ENCODE data around the gene C11orf42.
"Not testable (repeated sequence)": the region's sequence is repeated elsewhere in the genome, so short reads cannot be mapped to it uniquely, and the experiment has no call there.

Gene C11orf42

DNA sequence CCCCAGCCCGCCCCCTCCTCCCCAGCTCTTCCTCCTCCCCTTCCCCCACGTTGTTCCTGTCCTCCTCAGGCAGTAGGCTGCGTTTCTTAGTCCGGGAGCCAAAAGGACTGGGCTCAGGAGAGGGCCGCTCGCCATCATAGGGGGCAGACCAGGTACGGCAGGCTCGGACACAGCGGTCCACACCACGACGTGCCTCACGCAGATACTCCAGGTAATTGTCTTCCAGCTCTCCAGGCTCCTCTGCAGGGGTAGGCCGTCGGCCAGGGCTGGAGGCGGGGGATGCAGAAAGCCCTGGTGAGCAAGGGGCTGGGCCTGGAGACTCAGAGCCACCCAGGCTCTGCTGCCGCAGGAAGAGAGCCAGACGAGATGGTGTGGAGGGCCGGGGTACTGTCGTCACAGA, 12.4 kb downstream of the C11orf42 start:
- no peak for DNase-seq (ENCODE audit: insufficient read length, low spot score)
- no peak for FAIRE-seq

DNA sequence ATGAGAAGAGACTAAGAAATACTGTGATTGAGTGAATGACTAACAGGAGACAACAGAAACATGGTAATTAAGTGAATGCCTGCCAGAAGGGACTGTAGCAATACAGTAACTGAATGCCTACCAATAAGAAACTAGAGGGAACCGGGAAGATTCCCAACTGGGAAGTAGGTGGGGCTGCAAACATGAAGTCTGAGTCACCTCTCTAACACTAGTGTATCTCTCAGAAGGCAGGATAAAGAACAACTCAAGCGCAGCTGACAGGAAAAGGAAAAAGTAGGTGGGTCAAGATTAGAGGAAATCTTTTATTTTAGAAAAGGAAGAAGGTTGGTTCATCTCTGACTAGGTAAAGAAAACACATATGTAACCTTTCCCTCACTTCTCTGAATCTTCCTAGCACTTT, 14.0 kb downstream of the C11orf42 start:
- DNase-seq (ENCODE audit: insufficient read length, low spot score) (peak; percentile 7), FAIRE-seq (no peak)

- FAIRE-seq (no peak), DNase-seq (ENCODE audit: insufficient read length, low spot score) (no peak)
Measured at GRCh38 chr11:6223854-6224253, 18.5 kb downstream of the C11orf42 start.

DNA sequence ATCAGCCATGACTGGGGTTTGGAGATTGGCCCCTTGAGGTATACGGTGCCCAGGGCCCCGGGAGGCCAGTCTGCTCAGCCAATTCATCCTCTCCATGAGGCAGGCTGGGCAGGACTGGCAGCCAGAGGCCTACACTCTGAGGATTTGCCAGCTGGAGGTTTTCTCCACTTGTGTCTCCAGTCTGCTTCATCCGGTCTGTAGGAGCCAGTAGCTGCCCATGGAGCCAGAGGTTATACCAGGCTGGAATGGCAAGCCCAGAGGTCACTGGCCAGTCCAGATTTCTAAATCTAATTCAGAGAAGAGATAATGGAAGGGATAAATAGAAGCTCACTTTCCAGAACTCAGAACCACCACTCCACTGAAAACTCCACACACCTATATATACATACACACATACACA, 19.1 kb downstream of the C11orf42 start:
- no peak for FAIRE-seq
- DNase-seq (ENCODE audit: insufficient read length, low spot score), result no peak

GRCh38 chr11:6225024-6225423, 19.7 kb downstream of the C11orf42 start:
- FAIRE-seq (no peak), DNase-seq (ENCODE audit: insufficient read length, low spot score) (no peak)

DNA sequence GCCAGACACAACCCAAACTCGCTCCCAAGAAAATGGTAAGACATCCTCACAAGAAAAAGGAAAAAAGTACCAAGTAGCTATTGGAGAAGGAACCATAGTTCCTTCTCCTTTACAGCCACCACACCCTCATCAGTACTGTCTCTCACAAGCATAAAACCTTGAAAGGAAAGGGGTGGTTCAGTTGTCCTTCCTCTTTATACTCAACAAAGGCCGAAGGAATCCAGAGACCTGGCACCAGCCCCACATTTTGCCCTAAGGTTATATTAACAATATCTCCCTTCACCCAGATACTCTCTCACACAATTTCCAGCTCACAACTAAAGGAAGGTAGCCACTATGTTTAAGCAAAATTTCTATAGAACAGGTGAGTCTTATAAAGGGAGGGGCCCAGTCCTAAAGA, 20.5 kb downstream of the C11orf42 start:
- no peak for DNase-seq (ENCODE audit: insufficient read length, low spot score)
- FAIRE-seq, result no peak

- no peak for FAIRE-seq
- DNase-seq (ENCODE audit: insufficient read length, low spot score), result no peak
Measured at GRCh38 chr11:6228520-6228919, 23.2 kb downstream of the C11orf42 start.

DNA sequence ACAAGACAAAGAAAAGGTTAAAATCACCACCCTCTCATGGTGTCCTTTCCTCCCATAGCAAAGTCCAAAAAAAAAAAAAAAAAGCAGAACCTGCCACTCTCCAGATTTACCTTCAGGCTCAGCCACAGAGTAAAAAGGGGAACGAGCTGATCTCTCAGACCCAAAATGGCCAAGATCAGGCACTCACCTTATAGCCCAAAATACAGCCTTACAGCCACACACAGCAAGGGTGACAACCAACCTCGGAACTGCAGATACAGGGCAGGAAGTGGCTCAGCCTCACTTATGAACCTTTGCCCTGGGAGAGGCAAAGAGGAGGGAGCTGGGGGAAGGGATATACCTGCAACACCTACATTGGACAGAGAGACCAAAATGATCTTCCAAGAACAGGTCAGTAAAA, 24.6 kb downstream of the C11orf42 start:
- DNase-seq (ENCODE audit: insufficient read length, low spot score), result no peak

GRCh38 chr11:6232899-6233298, 27.5 kb downstream of the C11orf42 start:
- FAIRE-seq (no peak), DNase-seq (ENCODE audit: insufficient read length, low spot score) (no peak)

More for the DNA sequence above, 24.6 kb downstream of the C11orf42 start:
- no peak for FAIRE-seq

DNA sequence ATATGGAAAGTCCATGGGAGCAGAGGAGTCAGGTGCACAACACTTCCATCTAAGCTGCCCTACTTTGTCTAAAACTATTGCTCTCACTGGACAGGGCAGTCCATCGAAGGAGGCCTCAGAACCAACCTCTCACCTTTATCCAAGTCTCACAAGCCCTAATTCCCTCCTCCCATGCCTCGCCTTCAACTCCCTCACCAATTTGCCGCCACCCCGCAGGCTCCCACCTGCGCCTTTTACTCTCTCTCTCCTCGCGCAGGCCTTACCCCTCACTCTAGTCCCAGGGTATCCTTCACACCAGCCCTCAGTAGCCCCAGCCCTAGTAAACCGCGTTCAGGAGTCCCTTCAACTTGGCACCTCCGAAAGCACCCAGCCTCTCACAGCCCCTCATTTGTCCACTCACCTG, 28.6 kb downstream of the C11orf42 start:
- FAIRE-seq, result no peak
- no peak for DNase-seq (ENCODE audit: insufficient read length, low spot score)

DNA sequence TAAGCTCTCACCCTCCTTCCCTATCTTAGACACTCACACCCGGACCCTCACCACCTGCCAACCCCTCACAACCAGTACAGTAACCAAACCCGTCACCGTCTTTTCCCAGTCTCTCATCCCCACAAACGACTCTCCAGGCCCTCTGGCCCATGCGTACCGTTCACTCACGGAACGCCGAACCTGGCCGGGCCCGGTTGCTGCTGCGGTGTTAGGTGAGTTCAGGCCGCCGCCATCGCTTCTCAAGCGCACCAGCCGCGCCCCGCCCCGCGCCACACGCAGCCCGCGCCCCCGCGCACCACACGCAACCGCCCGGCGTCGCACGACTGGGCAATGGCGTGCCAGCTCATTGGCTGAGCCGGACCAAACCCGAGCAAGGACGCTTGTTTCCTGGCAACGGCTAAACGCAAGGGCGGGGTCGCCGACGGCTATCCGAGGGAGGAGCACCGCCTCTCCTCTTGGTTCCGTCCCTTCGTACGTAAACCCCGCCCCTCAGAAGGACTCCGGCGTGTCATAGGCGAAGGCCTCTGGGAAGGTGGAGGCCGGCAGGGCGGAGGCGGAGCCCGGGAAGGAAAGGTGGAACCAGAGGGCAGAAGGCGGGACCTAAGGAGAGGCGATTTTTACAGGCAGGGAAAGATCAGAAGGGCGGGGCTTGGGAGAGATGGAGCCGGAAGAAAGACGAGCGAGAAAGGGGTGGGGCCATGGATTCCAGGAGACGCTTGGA, 29.2 kb downstream of the C11orf42 start, which contains the start of gene FHIP1B:
Gene FHIP1B (minus strand): TSS at position 250 of the 721 bp plus-strand sequence. CDS start 10,120 bp downstream, outside the sequence.
- FAIRE-seq (peak; percentile 100), DNase-seq (ENCODE audit: insufficient read length, low spot score) (peak; percentile 96)

GRCh38 chr11:6237266-6237665, 31.9 kb downstream of the C11orf42 start:
- FAIRE-seq, result no peak
- DNase-seq (ENCODE audit: insufficient read length, low spot score), result no peak

DNA sequence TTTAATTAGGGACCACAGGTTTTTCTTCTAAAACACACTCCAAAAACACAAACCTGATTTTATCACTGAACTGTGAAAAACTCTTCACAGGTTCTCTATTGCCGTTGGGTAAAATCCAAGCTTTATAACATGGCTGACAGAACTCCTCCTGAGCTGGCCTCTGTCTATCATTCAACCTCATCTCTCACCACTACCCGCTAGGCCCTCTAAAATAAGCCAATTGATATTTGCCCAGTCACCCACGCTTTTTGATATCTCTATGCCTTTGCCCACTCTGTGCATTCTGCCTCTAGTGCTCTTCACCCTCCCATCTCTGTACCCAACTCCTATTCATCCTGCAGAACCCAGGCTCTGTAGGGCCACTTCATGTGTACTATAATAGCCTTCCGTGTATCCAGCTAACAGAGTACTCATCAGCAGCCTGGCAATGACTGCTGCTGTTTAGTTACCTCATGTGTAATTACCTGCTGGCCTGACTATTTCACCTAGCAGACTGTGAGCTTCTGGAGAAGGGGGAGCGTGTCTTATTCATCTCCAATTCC, 32.5 kb downstream of the C11orf42 start:
- FAIRE-seq (no peak), DNase-seq (ENCODE audit: insufficient read length, low spot score) (no peak)

DNA sequence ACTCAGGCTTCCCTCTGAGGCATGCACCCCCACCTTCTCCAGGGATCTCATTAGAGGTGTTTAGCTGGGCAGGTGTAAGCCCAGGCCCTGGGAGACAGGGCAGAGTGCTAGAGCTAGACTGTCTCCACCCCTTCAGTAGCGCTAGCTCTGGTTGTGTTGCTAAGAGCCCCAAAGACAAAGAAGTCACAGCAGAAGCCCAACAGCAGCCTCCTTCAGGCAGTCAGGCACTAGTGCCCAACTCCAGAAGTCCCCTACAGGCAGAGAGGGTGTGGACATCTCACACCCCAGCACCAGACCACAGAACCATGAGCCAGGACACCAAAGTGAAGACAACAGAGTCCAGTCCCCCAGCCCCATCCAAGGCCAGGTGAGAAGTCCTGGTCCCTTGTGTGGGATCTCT, 33.5 kb downstream of the C11orf42 start, which contains the start of gene CNGA4:
Gene CNGA4 (plus strand): TSS at position 188 of the 400 bp plus-strand sequence. CDS start 118 bp downstream, at position 306.
- FAIRE-seq, result no peak

GRCh38 chr11:6240139-6240538, 34.8 kb downstream of the C11orf42 start:
- DNase-seq (ENCODE audit: insufficient read length, low spot score), result no peak
- no peak for FAIRE-seq

More for the DNA sequence above, 33.5 kb downstream of the C11orf42 start, which contains the start of gene CNGA4:
- DNase-seq (ENCODE audit: insufficient read length, low spot score), result no peak

- FAIRE-seq (no peak), DNase-seq (ENCODE audit: insufficient read length, low spot score) (no peak)
Measured at GRCh38 chr11:6240781-6241180, 35.4 kb downstream of the C11orf42 start.

DNA sequence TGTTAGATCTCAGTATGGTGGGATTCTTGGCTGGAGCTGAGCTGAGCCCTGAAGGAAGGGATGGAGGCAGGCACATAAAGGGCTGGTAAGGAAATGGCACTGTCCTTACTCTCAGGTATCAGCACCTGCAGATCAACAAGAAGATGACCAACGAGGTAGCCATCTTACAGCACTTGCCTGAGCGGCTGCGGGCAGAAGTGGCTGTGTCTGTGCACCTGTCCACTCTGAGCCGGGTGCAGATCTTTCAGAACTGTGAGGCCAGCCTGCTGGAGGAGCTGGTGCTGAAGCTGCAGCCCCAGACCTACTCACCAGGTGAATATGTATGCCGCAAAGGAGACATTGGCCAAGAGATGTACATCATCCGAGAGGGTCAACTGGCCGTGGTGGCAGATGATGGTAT, 36.0 kb downstream of the C11orf42 start:
- FAIRE-seq (no peak), DNase-seq (ENCODE audit: insufficient read length, low spot score) (no peak)

GRCh38 chr11:6245536-6245935, 40.2 kb downstream of the C11orf42 start:
- no peak for FAIRE-seq
- DNase-seq (ENCODE audit: insufficient read length, low spot score), result no peak

DNA sequence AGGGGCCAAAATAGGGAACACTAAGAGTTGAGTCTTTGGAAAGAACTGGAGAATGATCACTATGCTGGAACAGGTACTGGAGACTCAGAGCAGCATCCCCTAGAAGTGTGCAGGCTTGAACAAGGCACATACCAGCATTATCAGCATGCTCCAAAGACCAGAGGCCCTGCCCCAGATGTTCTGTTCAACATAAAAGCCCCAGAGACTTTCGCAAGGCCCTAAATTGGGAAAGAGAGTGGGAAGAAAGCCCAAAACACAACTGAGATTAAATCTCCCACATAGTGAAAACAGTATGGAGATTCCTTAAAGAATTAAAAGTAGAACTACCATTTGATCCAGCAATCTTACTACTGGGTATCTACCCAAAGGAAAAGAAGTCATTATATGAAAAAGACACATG, 42.9 kb downstream of the C11orf42 start:
- FAIRE-seq (no peak), DNase-seq (ENCODE audit: insufficient read length, low spot score) (no peak)

GRCh38 chr11:6248897-6249296, 43.5 kb downstream of the C11orf42 start:
- FAIRE-seq, result not testable (repeated sequence)

DNA sequence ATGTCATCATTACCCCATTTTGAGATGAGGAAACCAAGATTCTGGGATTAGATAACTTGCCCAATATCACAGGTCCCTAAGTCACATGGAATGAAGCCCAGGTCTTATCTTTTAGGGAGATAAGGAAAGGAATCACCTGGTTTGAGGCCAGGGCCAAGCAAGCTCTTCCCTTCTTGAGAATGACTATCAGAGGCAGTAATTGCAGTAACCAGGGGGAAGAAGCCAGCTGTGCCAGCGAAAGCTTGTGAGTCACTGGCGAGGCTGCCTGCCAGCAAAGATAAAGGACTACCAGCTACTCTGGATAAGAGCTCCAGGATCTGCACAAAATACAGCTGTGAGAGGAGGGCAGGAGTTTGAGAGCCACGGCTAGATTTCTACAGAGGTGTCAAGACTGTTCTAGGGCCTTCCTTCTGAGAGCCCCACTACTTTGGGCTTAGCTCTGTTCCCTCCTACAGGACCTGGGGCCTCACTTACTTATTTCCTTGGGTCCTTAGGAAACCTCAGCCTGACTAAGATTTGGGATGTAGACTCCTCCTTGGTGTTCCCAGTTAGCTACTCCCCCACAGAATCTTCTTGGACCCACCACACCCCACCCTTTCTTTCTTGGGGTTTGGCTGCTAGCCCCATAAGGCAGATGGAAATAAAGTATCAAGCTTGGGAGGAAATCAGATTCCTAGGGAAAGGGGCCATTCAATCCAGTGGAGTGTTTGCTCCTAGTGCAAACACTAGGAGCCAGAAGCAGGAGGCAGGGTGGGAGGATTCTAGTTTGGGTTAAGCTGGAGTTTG, 44.6 kb downstream of the C11orf42 start:
- peak; percentile 31 for DNase-seq (ENCODE audit: insufficient read length, low spot score)
- no peak for FAIRE-seq

More at GRCh38 chr11:6248897-6249296, 43.5 kb downstream of the C11orf42 start:
- DNase-seq (ENCODE audit: insufficient read length, low spot score), result not testable (repeated sequence)

All from HTR-8/SVneo (cell line).